GM12873 (cell line): ENCODE data around the gene KBTBD4.

Source experiments
- CTCF ChIP-seq: IDR thresholded peaks from 2 replicates; pipeline ENCODE4 v1.5.1; 2012; ENCODE audit warnings: low read depth, mild to moderate bottlenecking, moderate library complexity, low read length, control low read depth; ENCODE audit not compliant: insufficient read depth; ENCODE audit errors: missing control alignments

Gene KBTBD4

GRCh38 chr11:47552566-47553405 lies 26.0 kb downstream of the KBTBD4 start, which contains the start of gene CELF1:
TSS of gene CELF1 (minus strand) at chr11:47553132. CDS start at chr11:47499523, 53,609 bp downstream.
- peak; percentile 85 for TF ChIP-seq CTCF

GRCh38 chr11:47552056-47552565 lies 26.7 kb downstream of the KBTBD4 start:
- TF ChIP-seq CTCF = no peak

GRCh38 chr11:47551086-47551485 lies 27.7 kb downstream of the KBTBD4 start:
- peak; percentile 76 for TF ChIP-seq CTCF

- no peak for TF ChIP-seq CTCF
These were observed 28.3 kb downstream of the KBTBD4 start for GRCh38 chr11:47550288-47551047.

- TF ChIP-seq CTCF = no peak
These were observed 33.5 kb downstream of the KBTBD4 start for GRCh38 chr11:47545298-47545697.

- TF ChIP-seq CTCF = no peak
These were observed 37.7 kb downstream of the KBTBD4 start for GRCh38 chr11:47541070-47541469.

- no peak for TF ChIP-seq CTCF
These were observed 39.1 kb downstream of the KBTBD4 start for GRCh38 chr11:47539681-47540039.
